A673 (cell line): ENCODE results near the gene HOXA5. TPM values are rescaled to one million over a fixed set of nuclear protein-coding genes. Genes with fewer than 3 reads are reported as not detected.

Source experiments
- BruUV-seq: library from RNA; stranded (reverse); fragments of 400-500 nt; replicated peaks from 2 replicates; lab custom pipeline; 2021; lab: Mats Ljungman, UMichigan
- CTCF ChIA-PET: fragments of 300-600 bp; sonication (Branson Sonifier 250); formaldehyde crosslinking; loops from one replicate; lab custom pipeline; 2022; ENCODE audit warnings: antibody characterized with exemption; lab: Charles Lee
- POLR2A ChIA-PET: fragments of 300-600 bp; sonication (Branson Sonifier 250); formaldehyde crosslinking; loops from one replicate; lab custom pipeline; 2022; ENCODE audit warnings: antibody characterized with exemption; ENCODE audit not compliant: low non-redundant PET; lab: Charles Lee
- DNase-seq: peaks from one replicate; pipeline ENCODE4 v3.0.0-alpha.2; 2015; ENCODE audit warnings: low spot score
- H3K27ac ChIP-seq: fragments of 200-600 bp; sonication (generic); 2 replicates; pipeline ENCODE4 v1.5.1; 2016; ENCODE audit warnings: mixed run types, low read depth, mild to moderate bottlenecking, mixed read lengths, antibody characterized with exemption, low read length; ENCODE audit not compliant: poor library complexity, severe bottlenecking
- H3K27me3 ChIP-seq: fragments of 200-600 bp; sonication (generic); replicated peaks from 2 replicates; pipeline ENCODE4 v1.6.1; 2017; ENCODE audit warnings: mixed run types, low read depth, mild to moderate bottlenecking, mixed read lengths, antibody characterized with exemption, low read length; ENCODE audit not compliant: insufficient read depth, poor library complexity
- H3K36me3 ChIP-seq: fragments of 200-600 bp; sonication (generic); 2 replicates; pipeline ENCODE4 v1.6.1; 2016; ENCODE audit warnings: mixed run types, mild to moderate bottlenecking, mixed read lengths, antibody characterized with exemption, low read length; ENCODE audit not compliant: insufficient read depth, poor library complexity, severe bottlenecking
- H3K4me1 ChIP-seq: fragments of 200-600 bp; sonication (generic); 2 replicates; pipeline ENCODE4 v1.6.1; 2017; ENCODE audit warnings: mixed run types, mild to moderate bottlenecking, mixed read lengths, antibody characterized with exemption, low read length; ENCODE audit not compliant: insufficient read depth, poor library complexity, severe bottlenecking
- H3K4me3 ChIP-seq: fragments of 200-600 bp; sonication (generic); 2 replicates; pipeline ENCODE4 v1.5.1; 2016; ENCODE audit warnings: low read depth, mixed run types, mild to moderate bottlenecking, mixed read lengths, low read length; ENCODE audit not compliant: poor library complexity, severe bottlenecking
- H3K9me3 ChIP-seq: fragments of 200-600 bp; sonication (generic); 2 replicates; pipeline ENCODE4 v1.6.1; 2016; ENCODE audit warnings: mixed run types, low read depth, mild to moderate bottlenecking, mixed read lengths, antibody characterized with exemption, low read length; ENCODE audit not compliant: poor library complexity, severe bottlenecking
- EZH2 ChIP-seq: fragments of 200-600 bp; sonication (generic); IDR thresholded peaks from 2 replicates; pipeline ENCODE4 v1.6.1; 2017; ENCODE audit warnings: borderline replicate concordance, low read depth, mild to moderate bottlenecking, mixed read lengths, antibody characterized with exemption, low read length; ENCODE audit not compliant: poor library complexity, severe bottlenecking
- intact Hi-C: fragments of 100-400 bp; cut with micrococcal nuclease; formaldehyde crosslinking; loops from one replicate; pipeline ENCODE4 v1.10.0; 2022; ENCODE audit not compliant: unreplicated experiment
- total RNA-seq: library from RNA; stranded (reverse); gene quantifications from 2 replicates; pipeline ENCODE4 v1.2.3, GENCODE V29; 2021
- TF ChIP-seq, protein P1 (sequence below): fragments of 300-800, 200-600 bp; sonication (generic); conservative IDR thresholded peaks from 2 replicates; pipeline ENCODE4 v1.5.1; 2017; ENCODE audit warnings: low read depth, mild to moderate bottlenecking, antibody characterized with exemption, low read length, moderate library complexity, mixed read lengths

HOXA5 gene
- total RNA-seq, 1 experiment from 2014 or later, result not detected

GRCh38 chr7:27184337-27185012, 41.0 kb upstream of the HOXA5 start:
- Histone ChIP-seq H3K9me3 (no peaks in the 10 kb centered on the region), H3K4me3 (peak overlapping the region; percentile 24), H3K4me1 (no peaks in the 10 kb centered on the region), H3K27ac (no peak overlapping the region), H3K27me3 (peaks cover 98% of the 10 kb centered on the region), H3K36me3 (no peaks in the 10 kb centered on the region)
- BruUV-seq, result no TSS peak
- ChIA-PET POLR2A (no interaction called here), CTCF (interaction anchor here (0.6 kb wide), 1 partner anchor 909 kb away, joined by 3 read pairs; no protein-coding TSS in a partner anchor)
- intact Hi-C loops, result no loop called here
- TF ChIP-seq EZH2, result peak; percentile 100
- TF ChIP-seq, protein P1, sequence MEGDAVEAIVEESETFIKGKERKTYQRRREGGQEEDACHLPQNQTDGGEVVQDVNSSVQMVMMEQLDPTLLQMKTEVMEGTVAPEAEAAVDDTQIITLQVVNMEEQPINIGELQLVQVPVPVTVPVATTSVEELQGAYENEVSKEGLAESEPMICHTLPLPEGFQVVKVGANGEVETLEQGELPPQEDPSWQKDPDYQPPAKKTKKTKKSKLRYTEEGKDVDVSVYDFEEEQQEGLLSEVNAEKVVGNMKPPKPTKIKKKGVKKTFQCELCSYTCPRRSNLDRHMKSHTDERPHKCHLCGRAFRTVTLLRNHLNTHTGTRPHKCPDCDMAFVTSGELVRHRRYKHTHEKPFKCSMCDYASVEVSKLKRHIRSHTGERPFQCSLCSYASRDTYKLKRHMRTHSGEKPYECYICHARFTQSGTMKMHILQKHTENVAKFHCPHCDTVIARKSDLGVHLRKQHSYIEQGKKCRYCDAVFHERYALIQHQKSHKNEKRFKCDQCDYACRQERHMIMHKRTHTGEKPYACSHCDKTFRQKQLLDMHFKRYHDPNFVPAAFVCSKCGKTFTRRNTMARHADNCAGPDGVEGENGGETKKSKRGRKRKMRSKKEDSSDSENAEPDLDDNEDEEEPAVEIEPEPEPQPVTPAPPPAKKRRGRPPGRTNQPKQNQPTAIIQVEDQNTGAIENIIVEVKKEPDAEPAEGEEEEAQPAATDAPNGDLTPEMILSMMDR, result no peak
- DNase-seq, result no peak

DNA sequence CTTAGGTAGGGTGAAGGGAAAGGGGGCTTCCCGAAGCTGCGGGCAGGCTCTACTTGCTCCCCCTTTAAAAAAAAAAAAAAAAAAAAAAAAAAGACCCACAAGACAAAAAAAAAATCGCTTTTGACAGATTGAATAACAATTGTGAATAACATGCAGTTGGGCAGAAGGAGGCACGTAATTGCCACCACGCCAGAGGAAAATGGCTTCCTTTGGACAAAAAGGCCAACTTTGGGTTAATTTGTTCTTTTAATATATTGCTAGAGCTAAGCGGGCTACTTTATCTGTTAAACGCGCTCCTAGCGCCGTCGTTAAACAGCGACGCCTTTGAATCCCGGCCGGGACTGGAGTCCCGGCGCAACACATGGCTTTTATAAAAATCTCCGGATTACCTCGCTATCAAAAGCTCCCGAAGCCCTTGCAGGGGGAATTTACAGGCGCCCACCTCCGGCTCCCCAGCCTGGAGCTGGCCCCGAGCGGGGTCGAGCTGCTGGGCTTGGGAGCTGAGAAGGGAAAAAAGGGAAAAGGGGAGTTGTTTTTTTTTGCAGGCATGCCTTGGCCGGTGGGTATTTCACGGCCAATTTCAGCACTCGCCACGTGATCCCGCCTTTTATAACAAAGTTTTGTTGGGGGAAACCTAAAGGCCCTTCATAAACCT, 40.3 kb upstream of the HOXA5 start:
- BruUV-seq, result no TSS peak
- POLR2A ChIA-PET, result no interaction called here

GRCh38 chr7:27182861-27183681, 39.6 kb upstream of the HOXA5 start:
- no peaks in the 10 kb centered on the region for H3K4me1 ChIP-seq
- no peaks in the 10 kb centered on the region for H3K9me3 ChIP-seq
- no peaks in the 10 kb centered on the region for H3K36me3 ChIP-seq
- CTCF ChIA-PET, result no interaction called here
- no peak overlapping the region for H3K4me3 ChIP-seq
- TF ChIP-seq EZH2, result peak; percentile 36
- TF ChIP-seq, protein P1, result no peak
- peaks cover 98% of the 10 kb centered on the region for H3K27me3 ChIP-seq
- BruUV-seq, result no TSS peak
- H3K27ac ChIP-seq, result no peak overlapping the region
- POLR2A ChIA-PET, result no interaction called here
- intact Hi-C loops, result no loop called here
- no peak for DNase-seq

More for the DNA sequence above, 40.3 kb upstream of the HOXA5 start:
- CTCF ChIA-PET, result interaction anchor here (0.6 kb wide), 1 partner anchor 910 kb away, joined by 3 read pairs; no protein-coding TSS in a partner anchor
- Histone ChIP-seq H3K4me3 (peak overlapping the region; percentile 24), H3K27ac (no peak overlapping the region), H3K27me3 (peaks cover 98% of the 10 kb centered on the region), H3K4me1 (no peaks in the 10 kb centered on the region), H3K9me3 (no peaks in the 10 kb centered on the region), H3K36me3 (no peaks in the 10 kb centered on the region)
- DNase-seq, result peak; percentile 29
- TF ChIP-seq, protein P1, result no peak
- no peak for TF ChIP-seq EZH2
- intact Hi-C loops, result no loop called here
